Nephron progenitor cell (in vitro differentiated cells): ENCODE data around the gene ACACA.
A peak's percentile ranks its signal among the peaks of the same experiment; 100 is the strongest.
"Not testable (repeated sequence)": the region's sequence is repeated elsewhere in the genome, so short reads cannot be mapped to it uniquely, and the experiment has no call there.

Experiments
- DNase-seq: peaks from one replicate; pipeline ENCODE4 v3.0.0; 2021
- H3K27ac Mint-ChIP-seq: 2 replicates; pipeline ENCODE4 v1.8.0; 2021; ENCODE audit warnings: mild to moderate bottlenecking, moderate library complexity, mixed read lengths
- H3K27me3 Mint-ChIP-seq: 2 replicates; pipeline ENCODE4 v1.8.0; 2021; ENCODE audit warnings: mild to moderate bottlenecking, low read depth, mixed read lengths; ENCODE audit not compliant: poor library complexity
- H3K36me3 Mint-ChIP-seq: 2 replicates; pipeline ENCODE4 v1.8.0; 2021; ENCODE audit warnings: low read depth, mixed read lengths
- H3K4me1 Mint-ChIP-seq: 2 replicates; pipeline ENCODE4 v1.8.0; 2021; ENCODE audit warnings: mixed read lengths
- H3K4me3 Mint-ChIP-seq: 2 replicates; pipeline ENCODE4 v1.8.0; 2021; ENCODE audit warnings: mild to moderate bottlenecking, moderate library complexity, mixed read lengths
- H3K9me3 Mint-ChIP-seq: 2 replicates; pipeline ENCODE4 v1.8.0; 2021; ENCODE audit warnings: mild to moderate bottlenecking, moderate library complexity, mixed read lengths
- CTCF ChIP-seq: fragments of 200-600 bp; sonication (generic); IDR thresholded peaks from 2 replicates; pipeline ENCODE4 v1.5.0; 2021; ENCODE audit warnings: antibody characterized with exemption

The ACACA gene

GRCh38 chr17:37422971-37423625, 16.5 kb upstream of the ACACA start:
- Mint-ChIP-seq H3K4me1 (no peaks in the 10 kb centered on the region), H3K27ac (peak overlapping the region; percentile 55), H3K27me3 (no peaks in the 10 kb centered on the region), H3K9me3 (no peaks in the 10 kb centered on the region), H3K36me3 (peaks cover 71% of the 10 kb centered on the region), H3K4me3 (no peak overlapping the region)
- no peak for DNase-seq
- TF ChIP-seq CTCF = no peak

- H3K27me3 Mint-ChIP-seq = no peaks in the 10 kb centered on the region
- TF ChIP-seq CTCF = no peak
- no peak overlapping the region for H3K27ac Mint-ChIP-seq
- no peak overlapping the region for H3K4me3 Mint-ChIP-seq
- no peak for DNase-seq
- no peaks in the 10 kb centered on the region for H3K9me3 Mint-ChIP-seq
- H3K4me1 Mint-ChIP-seq = no peaks in the 10 kb centered on the region
- H3K36me3 Mint-ChIP-seq = peaks cover 60% of the 10 kb centered on the region
Measured at GRCh38 chr17:37417852-37418251, 11.2 kb upstream of the ACACA start.

- Mint-ChIP-seq H3K36me3 (peaks cover 65% of the 10 kb centered on the region), H3K27ac (no peak overlapping the region), H3K4me1 (no peaks in the 10 kb centered on the region), H3K9me3 (no peaks in the 10 kb centered on the region), H3K4me3 (no peak overlapping the region), H3K27me3 (no peaks in the 10 kb centered on the region)
- no peak for DNase-seq
- TF ChIP-seq CTCF = no peak
Measured at GRCh38 chr17:37413875-37414519, 7.4 kb upstream of the ACACA start.

GRCh38 chr17:37410357-37410756, 3.7 kb upstream of the ACACA start:
- Mint-ChIP-seq H3K27ac (no peak overlapping the region), H3K4me3 (no peak overlapping the region), H3K36me3 (peaks cover 53% of the 10 kb centered on the region), H3K4me1 (peaks cover 18% of the 10 kb centered on the region), H3K9me3 (no peaks in the 10 kb centered on the region), H3K27me3 (no peaks in the 10 kb centered on the region)
- DNase-seq = no peak
- TF ChIP-seq CTCF = no peak

GRCh38 chr17:37408145-37408479, 1.5 kb upstream of the ACACA start:
- not testable (repeated sequence) for H3K27ac Mint-ChIP-seq, DNase-seq, H3K9me3 Mint-ChIP-seq, H3K27me3 Mint-ChIP-seq
- H3K4me3 Mint-ChIP-seq = peak overlapping the region; percentile 84
- peaks cover 26% of the 10 kb centered on the region for H3K4me1 Mint-ChIP-seq
- peaks cover 48% of the 10 kb centered on the region for H3K36me3 Mint-ChIP-seq

GRCh38 chr17:37405955-37406634, 541 bp downstream of the ACACA start:
- Mint-ChIP-seq H3K27me3 (no peaks in the 10 kb centered on the region), H3K27ac (peak overlapping the region; percentile 98), H3K4me3 (peak overlapping the region; percentile 99), H3K36me3 (peaks cover 36% of the 10 kb centered on the region), H3K9me3 (no peaks in the 10 kb centered on the region), H3K4me1 (peaks cover 26% of the 10 kb centered on the region)
- no peak for TF ChIP-seq CTCF
- no peak for DNase-seq

- not testable (repeated sequence) for DNase-seq, H3K9me3 Mint-ChIP-seq, H3K27ac Mint-ChIP-seq, H3K27me3 Mint-ChIP-seq
- peak overlapping the region; percentile 99 for H3K4me3 Mint-ChIP-seq
- peaks cover 26% of the 10 kb centered on the region for H3K4me1 Mint-ChIP-seq
- H3K36me3 Mint-ChIP-seq = peaks cover 30% of the 10 kb centered on the region
Measured at GRCh38 chr17:37405522-37405921, 1.1 kb downstream of the ACACA start.
